IMR-90 (cell line): Measurements from ENCODE around the gene ATP6V0C. TPM values are rescaled to one million over a fixed set of nuclear protein-coding genes. Genes with fewer than 3 reads are reported as not detected.

ENCODE experiments used
- ATAC-seq: fragments of 200-7000 bp; cut with Tn5 transposase; 2 replicates; pipeline ENCODE4 v1.9.1; 2020; ENCODE audit warnings: low read depth, mild to moderate bottlenecking, moderate library complexity
- Bru-seq: library from RNA; stranded (reverse); fragments of 400-500 nt; gene quantifications from one replicate; lab custom pipeline; 2021; lab: Mats Ljungman, UMichigan
- BruChase-seq, 2 experiments: library from RNA; stranded (reverse); fragments of 400-500 nt; gene quantifications; one replicate each; lab custom pipeline; 2021; lab: Mats Ljungman, UMichigan
- BruUV-seq: library from RNA; stranded (reverse); fragments of 400-500 nt; replicated peaks from 2 replicates; lab custom pipeline; 2021; lab: Mats Ljungman, UMichigan
- CTCF ChIA-PET: fragments of 300-600 bp; formaldehyde crosslinking; extraction: SDS; loops from one replicate; lab custom pipeline; 2021; ENCODE audit warnings: antibody characterized with exemption; lab: Yijun Ruan, JAX
- POLR2A ChIA-PET: fragments of 300-600 bp; sonication (Branson Sonifier 250); formaldehyde crosslinking; loops from one replicate; lab custom pipeline; 2022; ENCODE audit warnings: antibody characterized with exemption; ENCODE audit not compliant: unreplicated experiment; lab: Charles Lee
- DNase-seq: peaks from one replicate; pipeline ENCODE4 v3.0.0; 2013
- H2AFZ ChIP-seq: replicated peaks from 2 replicates; pipeline ENCODE3; 2013; ENCODE audit warnings: low read length, mild to moderate bottlenecking; ENCODE audit not compliant: poor library complexity
- H2AK5ac ChIP-seq: 2 replicates; pipeline ENCODE4 v1.6.1; 2013; ENCODE audit warnings: low read depth, low read length, inconsistent platforms
- H2AK9ac ChIP-seq: replicated peaks from 2 replicates; pipeline ENCODE3; 2013; ENCODE audit warnings: mild to moderate bottlenecking, low read depth, low read length, moderate library complexity; ENCODE audit not compliant: poor library complexity
- H2BK120ac ChIP-seq: 2 replicates; pipeline ENCODE4 v1.6.1; 2013; ENCODE audit warnings: low read depth, low read length, inconsistent platforms
- H2BK15ac ChIP-seq: 3 replicates; pipeline ENCODE4 v1.6.1; 2013; ENCODE audit warnings: low read depth, low read length, inconsistent platforms
- H2BK20ac ChIP-seq: 2 replicates; pipeline ENCODE4 v1.6.1; 2013; ENCODE audit warnings: low read depth, mild to moderate bottlenecking, inconsistent platforms, low read length, moderate library complexity
- H2BK5ac ChIP-seq: 2 replicates; pipeline ENCODE4 v1.6.1; 2013; ENCODE audit warnings: mild to moderate bottlenecking, low read depth, low read length, inconsistent platforms; ENCODE audit not compliant: poor library complexity, severe bottlenecking
- H3K14ac ChIP-seq: replicated peaks from 2 replicates; pipeline ENCODE4 v1.6.1; 2013; ENCODE audit warnings: low read depth, low read length, inconsistent platforms
- H3K18ac ChIP-seq: 2 replicates; pipeline ENCODE4 v1.6.1; 2013; ENCODE audit warnings: low read depth, low read length, control low read depth
- H3K23ac ChIP-seq: 2 replicates; pipeline ENCODE4 v1.6.1; 2013; ENCODE audit warnings: low read depth, low read length, inconsistent platforms
- H3K27ac ChIP-seq: 2 replicates; pipeline ENCODE4 v1.5.1; 2013; ENCODE audit warnings: mild to moderate bottlenecking, control low read depth, low read length; ENCODE audit not compliant: insufficient read depth
- H3K27me3 ChIP-seq: 2 replicates; pipeline ENCODE4 v1.6.1; 2013; ENCODE audit warnings: low read length; ENCODE audit not compliant: control insufficient read depth, insufficient read depth
- H3K36me3 ChIP-seq: 2 replicates; pipeline ENCODE4 v1.6.1; 2013; ENCODE audit warnings: low read length, mixed read lengths; ENCODE audit not compliant: control insufficient read depth, insufficient read depth
- H3K4ac ChIP-seq: 2 replicates; pipeline ENCODE4 v1.6.1; 2013; ENCODE audit warnings: low read depth, low read length, inconsistent platforms
- H3K4me1 ChIP-seq: 2 replicates; pipeline ENCODE4 v1.6.1; 2013; ENCODE audit warnings: low read length, mixed read lengths; ENCODE audit not compliant: control insufficient read depth, insufficient read depth
- H3K4me2 ChIP-seq: 2 replicates; pipeline ENCODE4 v1.6.1; 2013; ENCODE audit warnings: low read depth, mild to moderate bottlenecking, control low read depth, low read length, moderate library complexity
- H3K4me3 ChIP-seq: 2 replicates; pipeline ENCODE4 v1.5.1; 2013; ENCODE audit warnings: low read depth, mild to moderate bottlenecking, control low read depth, low read length, moderate library complexity; ENCODE audit not compliant: insufficient read depth
- H3K56ac ChIP-seq: 2 replicates; pipeline ENCODE4 v1.6.1; 2013; ENCODE audit warnings: low read length, inconsistent platforms; ENCODE audit not compliant: insufficient read depth; ENCODE audit errors: extremely low read depth
- H3K79me1 ChIP-seq, 2 experiments: 2 replicates each; pipeline ENCODE4 v1.6.1; 2013; ENCODE audit warnings: low read length in 2 of 2, inconsistent platforms in 1 of 2, low read depth in 1 of 2
- H3K9ac ChIP-seq: 2 replicates; pipeline ENCODE4 v1.6.1; 2013; ENCODE audit warnings: low read depth, low read length, control low read depth
- H3K9me1 ChIP-seq: 2 replicates; pipeline ENCODE4 v1.6.1; 2013; ENCODE audit warnings: low read length, inconsistent platforms; ENCODE audit not compliant: insufficient read depth
- H3K9me3 ChIP-seq: 2 replicates; pipeline ENCODE4 v1.6.1; 2013; ENCODE audit warnings: low read length; ENCODE audit not compliant: control insufficient read depth, insufficient read depth
- H4K20me1 ChIP-seq: 2 replicates; pipeline ENCODE4 v1.6.1; 2013; ENCODE audit warnings: low read length, inconsistent platforms; ENCODE audit not compliant: insufficient read depth
- H4K5ac ChIP-seq: 2 replicates; pipeline ENCODE4 v1.6.1; 2013; ENCODE audit warnings: mild to moderate bottlenecking, low read depth, low read length, control low read depth
- H4K8ac ChIP-seq, 2 experiments: 2 replicates each; pipeline ENCODE4 v1.6.1; 2013; ENCODE audit warnings: low read depth in 2 of 2, low read length in 2 of 2, control low read depth in 1 of 2, inconsistent platforms in 1 of 2
- H4K91ac ChIP-seq: 2 replicates; pipeline ENCODE4 v1.6.1; 2013; ENCODE audit warnings: low read depth, low read length, inconsistent platforms; ENCODE audit not compliant: insufficient read depth
- CEBPB ChIP-seq: IDR thresholded peaks from 2 replicates; pipeline ENCODE4 v1.6.1; 2012; ENCODE audit warnings: low read depth, low read length, improper control_type of control experiment
- CHD1 ChIP-seq: IDR thresholded peaks from 2 replicates; pipeline ENCODE4 v1.6.1; 2012; ENCODE audit warnings: low read depth, low read length, improper control_type of control experiment
- MXI1 ChIP-seq: IDR thresholded peaks from 2 replicates; pipeline ENCODE4 v1.6.1; 2012; ENCODE audit warnings: low read depth, mild to moderate bottlenecking, low read length, moderate library complexity, borderline replicate concordance
- NFE2L2 ChIP-seq: fragments of 150-350 bp; IDR thresholded peaks from 2 replicates; pipeline ENCODE4 v1.6.1; 2016; ENCODE audit warnings: low read depth, mild to moderate bottlenecking, low read length
- POLR2A ChIP-seq: IDR thresholded peaks from 2 replicates; pipeline ENCODE4 v1.6.1; 2012; ENCODE audit warnings: mild to moderate bottlenecking, low read depth, low read length
- RAD21 ChIP-seq: IDR thresholded peaks from 2 replicates; pipeline ENCODE4 v1.6.1; 2012; ENCODE audit warnings: low read length, improper control_type of control experiment
- RCOR1 ChIP-seq: IDR thresholded peaks from 2 replicates; pipeline ENCODE4 v1.6.1; 2012; ENCODE audit warnings: mild to moderate bottlenecking, low read length, improper control_type of control experiment; ENCODE audit not compliant: insufficient replicate concordance
- RFX5 ChIP-seq: IDR thresholded peaks from 2 replicates; pipeline ENCODE4 v1.8.0; 2012; ENCODE audit warnings: low read depth, mild to moderate bottlenecking, low read length, moderate library complexity
- SMC3 ChIP-seq: fragments of 150-350 bp; IDR thresholded peaks from 2 replicates; pipeline ENCODE4 v1.6.1; 2016; ENCODE audit warnings: low read depth, mild to moderate bottlenecking, antibody characterized with exemption, low read length, moderate library complexity
- WGBS, 2 experiments: methylation state at CpG; one replicate each; pipeline versions ENCODE4 v1.1.5 to v1.1.7; 2013; ENCODE audit warnings: missing lambda C conversion rate in 2 of 2; ENCODE audit not compliant: insufficient read length in 1 of 2; ENCODE audit errors: extremely low coverage in 2 of 2; 5-methylcytosine and 5-hydroxymethylcytosine counted together
- dilution Hi-C: fragments of 300-500 bp; cut with HindIII; formaldehyde crosslinking; loops from one replicate; pipeline ENCODE4 v1.14.3; 2018; ENCODE audit warnings: low sequenced_read_pairs; ENCODE audit not compliant: unreplicated experiment
- in situ Hi-C: fragments of 300-500 bp; cut with MboI; formaldehyde crosslinking; loops from 3 replicates; pipeline ENCODE4 v1.14.3; 2019; ENCODE audit warnings: low sequenced_read_pairs, inconsistent platforms, mixed read lengths
- intact Hi-C: fragments of 100-400 bp; cut with micrococcal nuclease; formaldehyde crosslinking; loops from 2 replicates; pipeline ENCODE4 v1.10.0; 2022
- long read RNA-seq: library from polyadenylated mRNA; unstranded; transcript quantifications from one replicate; pipeline ENCODE4 v2.0.0, GENCODE V29; 2021; ENCODE audit not compliant: unreplicated experiment
- polyA plus RNA-seq, 3 experiments: library from polyadenylated mRNA; depleted of rRNA; stranded (reverse); fragments of >200 nt; gene quantifications; 2 replicates each; pipeline ENCODE4 v1.2.3, GENCODE V29; 2012; ENCODE audit warnings: low replicate concordance in 1 of 3
- total RNA-seq: library from RNA; depleted of rRNA; stranded (reverse); fragments of >200 nt; gene quantifications from 2 replicates; pipeline ENCODE4 v1.2.3, GENCODE V29; 2012; rRNA removed
- TF ChIP-seq, protein P1 (sequence below): fragments of 150-350 bp; IDR thresholded peaks from 2 replicates; pipeline ENCODE4 v1.6.1; 2017; ENCODE audit warnings: mild to moderate bottlenecking, antibody characterized with exemption, low read length, low read depth
- TF ChIP-seq, protein P2 (sequence below): fragments of 150-350 bp; IDR thresholded peaks from 2 replicates; pipeline ENCODE4 v1.6.1; 2016; ENCODE audit warnings: low read depth, mild to moderate bottlenecking, low read length, moderate library complexity, borderline replicate concordance

The ATP6V0C gene
- total RNA-seq (8.4 and 8.6 TPM in 2 replicates), polyA plus RNA-seq (2012; rRNA removed) (107 and 108 TPM in 2 replicates), Bru-seq, nascent RNA (percentile 68 among the genes with signal in this experiment), BruChase-seq, experiment 1, labeled RNA remaining after a 6-hour chase (percentile 58 among the genes with signal in this experiment), BruChase-seq, experiment 2, labeled RNA remaining after a 2-hour chase (percentile 61 among the genes with signal in this experiment)
- 182 and 333 TPM in 2 replicates for polyA plus RNA-seq (2012; cell fraction: cytosol; rRNA removed)
- polyA plus RNA-seq (2012; cell fraction: nucleus; rRNA removed; ENCODE audit: low replicate concordance), result 64.7 and 163 TPM in 2 replicates
- long read RNA-seq, transcript ATP6V0C-201 (3 exons, 1,175 nt), result major isoform, 43 of 44 reads
- long read RNA-seq, partial matches to known transcripts, result 0 of 44 reads
- long read RNA-seq, other reads (novel, unspliced or antisense), result 0 of 44 reads

DNA sequence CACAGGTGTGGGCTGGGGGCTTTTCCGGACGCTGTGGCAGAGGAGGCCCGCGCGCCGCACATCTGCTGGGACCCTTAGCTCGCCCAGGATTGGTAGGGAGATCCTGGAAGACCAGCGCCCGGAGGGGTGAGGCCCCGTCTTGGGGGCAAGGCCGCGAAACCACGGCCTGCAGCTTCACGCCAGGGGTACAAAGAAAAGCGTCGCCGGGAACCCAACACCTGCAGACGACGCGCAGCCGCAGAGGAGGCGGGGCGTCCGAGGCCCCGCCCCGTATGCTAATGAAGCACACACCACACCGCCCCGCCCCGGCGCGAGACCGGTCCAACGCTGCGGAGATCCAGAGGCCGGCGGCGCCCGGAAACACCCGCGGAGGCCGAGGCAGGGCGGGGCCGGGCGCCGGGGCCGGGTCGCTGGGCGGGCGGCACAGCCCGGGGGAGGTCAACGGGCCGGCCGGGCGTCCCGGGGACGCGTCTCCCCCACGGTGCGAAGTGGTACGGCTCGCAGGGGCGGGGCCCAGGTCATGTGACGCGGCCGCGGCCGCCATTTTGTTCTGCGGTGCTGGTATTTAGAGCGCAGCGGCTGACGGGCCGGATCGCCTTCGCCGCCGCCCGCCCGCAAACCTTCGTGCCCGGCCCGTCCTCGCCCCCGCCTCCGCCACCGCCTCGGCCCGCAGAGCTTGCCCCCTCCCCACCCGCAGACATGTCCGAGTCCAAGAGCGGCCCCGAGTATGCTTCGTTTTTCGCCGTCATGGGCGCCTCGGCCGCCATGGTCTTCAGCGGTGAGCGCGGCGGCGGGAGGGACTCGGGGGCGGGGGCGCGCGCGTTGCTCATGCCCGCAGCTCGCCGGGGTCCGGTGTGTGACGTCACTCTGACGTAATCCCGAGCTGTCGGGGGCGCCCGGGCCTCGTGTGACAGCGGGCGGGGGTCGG is at the start of gene ATP6V0C:
TSS of gene ATP6V0C (plus strand) at position 548 of the 928 bp plus-strand sequence. CDS start at position 700, 152 bp downstream.
- Histone ChIP-seq H4K5ac (peak within 1 kb of the TSS; percentile 57; the same call in 1 of the 2 replicates), H2BK20ac (no peak within 1 kb of the TSS), H3K4me3 (peak within 1 kb of the TSS; percentile 93), H3K27me3 (no peaks in the 10 kb centered on the region), H3K27ac (peak within 1 kb of the TSS; percentile 97), H2BK120ac (no peak within 1 kb of the TSS), H3K79me1 (peaks cover 0 to 42% of the 10 kb centered on the region in 2 experiments; a peak in 2 of 4 replicates), H3K4ac (peak within 1 kb of the TSS; percentile 92), H4K8ac (peak within 1 kb of the TSS; percentile 72 to 85), H2AK9ac (peak within 1 kb of the TSS; percentile 98), H3K14ac (peak within 1 kb of the TSS; percentile 84), H2BK15ac (no peak within 1 kb of the TSS), H3K4me2 (peak within 1 kb of the TSS; percentile 83), H4K91ac (peak within 1 kb of the TSS; percentile 28; the same call in 1 of the 2 replicates), H3K4me1 (peaks cover 16% of the 10 kb centered on the region), H2BK5ac (peak within 1 kb of the TSS; percentile 87), H2AK5ac (peak within 1 kb of the TSS; percentile 88), H3K18ac (no peak within 1 kb of the TSS; the same call in 1 of the 2 replicates), H2AFZ (peak within 1 kb of the TSS; percentile 94), H4K20me1 (peaks cover 43% of the 10 kb centered on the region), H3K9me1 (peaks cover 19% of the 10 kb centered on the region), H3K23ac (peak within 1 kb of the TSS; percentile 95), H3K9ac (peak within 1 kb of the TSS; percentile 91), H3K9me3 (no peaks in the 10 kb centered on the region), H3K36me3 (no peaks in the 10 kb centered on the region), H3K56ac (peak within 1 kb of the TSS; percentile 19; the same call in 1 of the 2 replicates)
- ATAC-seq (peak; percentile 90), DNase-seq (peak; percentile 79)
- ChIA-PET POLR2A (no interaction called here), CTCF (no interaction called here)
- in situ Hi-C loops, result no loop called here
- no TSS peak for BruUV-seq
- intact Hi-C loops, result no loop called here
- dilution Hi-C loops, result no loop called here
- WGBS, 2 experiments, result 1% methylated on average over 75 of the region's 122 CpGs; no CpG with 5 or more reads in 1 of the 2 experiments
- TF ChIP-seq SMC3 (no peak), POLR2A (peak; percentile 94), CHD1 (no peak), MXI1 (no peak), NFE2L2 (no peak), RAD21 (no peak), RCOR1 (no peak), RFX5 (no peak), CEBPB (peak; percentile 7; the same call in 1 of the 2 replicates)
- TF ChIP-seq, protein P1, sequence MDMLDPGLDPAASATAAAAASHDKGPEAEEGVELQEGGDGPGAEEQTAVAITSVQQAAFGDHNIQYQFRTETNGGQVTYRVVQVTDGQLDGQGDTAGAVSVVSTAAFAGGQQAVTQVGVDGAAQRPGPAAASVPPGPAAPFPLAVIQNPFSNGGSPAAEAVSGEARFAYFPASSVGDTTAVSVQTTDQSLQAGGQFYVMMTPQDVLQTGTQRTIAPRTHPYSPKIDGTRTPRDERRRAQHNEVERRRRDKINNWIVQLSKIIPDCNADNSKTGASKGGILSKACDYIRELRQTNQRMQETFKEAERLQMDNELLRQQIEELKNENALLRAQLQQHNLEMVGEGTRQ, result peak; percentile 95
- TF ChIP-seq, protein P2, sequence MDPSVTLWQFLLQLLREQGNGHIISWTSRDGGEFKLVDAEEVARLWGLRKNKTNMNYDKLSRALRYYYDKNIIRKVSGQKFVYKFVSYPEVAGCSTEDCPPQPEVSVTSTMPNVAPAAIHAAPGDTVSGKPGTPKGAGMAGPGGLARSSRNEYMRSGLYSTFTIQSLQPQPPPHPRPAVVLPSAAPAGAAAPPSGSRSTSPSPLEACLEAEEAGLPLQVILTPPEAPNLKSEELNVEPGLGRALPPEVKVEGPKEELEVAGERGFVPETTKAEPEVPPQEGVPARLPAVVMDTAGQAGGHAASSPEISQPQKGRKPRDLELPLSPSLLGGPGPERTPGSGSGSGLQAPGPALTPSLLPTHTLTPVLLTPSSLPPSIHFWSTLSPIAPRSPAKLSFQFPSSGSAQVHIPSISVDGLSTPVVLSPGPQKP, result no peak
